RWPE1 (cell line): ENCODE data around the gene PRKD3.

Experiments used
- CTCF ChIA-PET: fragments of 350-600 bp; sonication (Branson Sonifier 250); formaldehyde crosslinking; extraction: SDS; loops from one replicate; lab custom pipeline; 2021; lab: Yijun Ruan, JAX
- POLR2A ChIA-PET: fragments of 400-600 bp; formaldehyde crosslinking; extraction: SDS; loops from one replicate; lab custom pipeline; 2020; ENCODE audit warnings: antibody characterized with exemption; ENCODE audit not compliant: low non-redundant PET; lab: Yijun Ruan, JAX
- DNase-seq: peaks from one replicate; pipeline ENCODE4 v3.0.0; 2012; ENCODE audit warnings: low spot score
- H3K27ac ChIP-seq: fragments of 450-650 bp; 2 replicates; pipeline ENCODE4 v1.5.1; 2017
- CTCF ChIP-seq: fragments of 450-650 bp; conservative IDR thresholded peaks from 2 replicates; pipeline ENCODE4 v1.5.1; 2017; ENCODE audit warnings: low read depth, mild to moderate bottlenecking

PRKD3 gene

GRCh38 chr2:37348155-37348554, 23.5 kb upstream of the PRKD3 start:
- DNase-seq: no peak
- POLR2A ChIA-PET: no interaction called here
- TF ChIP-seq CTCF: no peak
- CTCF ChIA-PET: no interaction called here
- H3K27ac ChIP-seq: no peak overlapping the region

GRCh38 chr2:37344453-37345361, 20.1 kb upstream of the PRKD3 start, which contains the start of gene QPCT:
QPCT (plus strand) TSS chr2:37344630; CDS start chr2:37344732, 102 bp downstream.
- no peak within 1 kb of the TSS for H3K27ac ChIP-seq
- ChIA-PET POLR2A (interaction anchor here (0.7 kb wide), 1 partner anchor 239 kb away, joined by 3 read pairs; no protein-coding TSS in a partner anchor), CTCF (interaction anchor here (0.7 kb wide), 1 partner anchor 52 kb away, joined by 3 read pairs; no protein-coding TSS in a partner anchor)
- no peak for TF ChIP-seq CTCF
- peak; percentile 38 for DNase-seq

GRCh38 chr2:37343537-37344434, 19.2 kb upstream of the PRKD3 start:
- DNase-seq: peak; percentile 31
- no peak for TF ChIP-seq CTCF
- ChIA-PET CTCF (interaction anchor here (0.7 to 1.0 kb wide), 2 partner anchors 53 to 57 kb away, joined by 3 to 4 read pairs; no protein-coding TSS in a partner anchor), POLR2A (interaction anchor here (0.7 kb wide), 1 partner anchor 240 kb away, joined by 3 read pairs; no protein-coding TSS in a partner anchor)
- H3K27ac ChIP-seq: no peak overlapping the region

- POLR2A ChIA-PET: no interaction called here
- no peak for TF ChIP-seq CTCF
- no peak for DNase-seq
- CTCF ChIA-PET: interaction anchor here (1.0 kb wide), 1 partner anchor 56 kb away, joined by 4 read pairs; no protein-coding TSS in a partner anchor
- no peak overlapping the region for H3K27ac ChIP-seq
Measured at GRCh38 chr2:37342591-37343220, 18.1 kb upstream of the PRKD3 start.

- TF ChIP-seq CTCF: no peak
- ChIA-PET POLR2A (no interaction called here), CTCF (no interaction called here)
- DNase-seq: no peak
- H3K27ac ChIP-seq: no peak overlapping the region
Measured at GRCh38 chr2:37340637-37341036, 16.0 kb upstream of the PRKD3 start.
